Measurements from ENCODE around the gene DAB1.

DAB1 gene

DNA sequence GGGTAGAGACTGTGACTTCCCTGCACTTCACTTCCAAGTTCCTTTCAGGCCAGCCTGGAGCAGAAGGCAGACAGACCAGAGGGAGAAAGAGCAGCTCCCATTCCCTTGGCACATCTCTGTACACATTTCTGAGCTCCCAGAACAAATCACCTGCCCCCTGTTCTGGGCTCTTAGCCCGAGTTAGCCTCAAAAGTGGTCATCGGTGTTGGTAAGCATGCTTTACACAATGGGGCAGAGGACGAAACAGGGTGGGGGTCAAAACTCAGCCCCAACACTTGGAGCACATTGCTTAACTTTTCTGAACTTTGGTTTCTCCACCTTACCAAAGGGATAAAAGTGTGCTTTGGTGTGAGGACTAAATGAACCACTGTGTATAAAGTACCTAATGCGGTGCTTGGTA lies 98.7 kb downstream of the DAB1 start:
- no peak overlapping the region for H2BK12ac ChIP-seq (ENCODE audit: low read length)
- no peak overlapping the region for H3K27ac ChIP-seq (replicated peaks; ENCODE audit: low read length)
- peaks cover 0 to 17% of the 10 kb centered on the region in 2 donors for H3K4me1 ChIP-seq (ENCODE audit: control insufficient read depth in 2 of 2, insufficient read depth in 1 of 2, low read depth in 1 of 2, low read length in 2 of 2)
- no peaks in the 10 kb centered on the region for H3K36me3 ChIP-seq (replicated peaks in 1 of 2; ENCODE audit: control insufficient read depth in 2 of 2, insufficient read depth in 2 of 2, low read length in 2 of 2)
- H2AK5ac ChIP-seq (ENCODE audit: low read depth, low read length): no peak overlapping the region
- H3K4me3 ChIP-seq (ENCODE audit: low read length in 2 of 2): no peak overlapping the region
- no peak overlapping the region for H3K4ac ChIP-seq (ENCODE audit: low read length)
- no peak overlapping the region for H2BK5ac ChIP-seq (ENCODE audit: low read length)
- no peak overlapping the region for H4K91ac ChIP-seq (ENCODE audit: low read depth, low read length, poor library complexity)
- H3K9me3 ChIP-seq (replicated peaks in 1 of 2; ENCODE audit: control insufficient read depth in 2 of 2, insufficient read depth in 1 of 2, low read depth in 1 of 2, low read length in 2 of 2): no peaks in the 10 kb centered on the region
- no peak overlapping the region for H3K4me2 ChIP-seq (ENCODE audit: insufficient read depth, low read length, poor library complexity, severe bottlenecking)
- H2AFZ ChIP-seq (ENCODE audit: low read length): no peak overlapping the region
- no peak overlapping the region for H3K9ac ChIP-seq (ENCODE audit: low read depth, low read length, poor library complexity)
- H2BK15ac ChIP-seq (ENCODE audit: low read length): no peak overlapping the region
- WGBS, 2 donors (ENCODE audit: extremely low coverage in 2 of 2, insufficient read length in 2 of 2, insufficient replicate concordance in 1 of 2): no CpG with 5 or more reads among the region's 4 CpGs
- H2BK120ac ChIP-seq (ENCODE audit: low read depth, low read length): no peak overlapping the region
- no peaks in the 10 kb centered on the region for H3K79me1 ChIP-seq (ENCODE audit: low read depth, low read length)
- H4K8ac ChIP-seq (ENCODE audit: low read depth, low read length): no peak overlapping the region
- H3K14ac ChIP-seq (ENCODE audit: low read length): no peak overlapping the region
- H3K27me3 ChIP-seq (ENCODE audit: control insufficient read depth in 3 of 3, insufficient read depth in 3 of 3, low read depth in 1 of 3, low read length in 3 of 3): no peaks in the 10 kb centered on the region
- no peak overlapping the region for H3K23ac ChIP-seq (ENCODE audit: low read depth, low read length, poor library complexity)
- no peak for DNase-seq (ENCODE audit: low spot score)
- H3K18ac ChIP-seq (ENCODE audit: low read length): peak overlapping the region; percentile 11

DNA sequence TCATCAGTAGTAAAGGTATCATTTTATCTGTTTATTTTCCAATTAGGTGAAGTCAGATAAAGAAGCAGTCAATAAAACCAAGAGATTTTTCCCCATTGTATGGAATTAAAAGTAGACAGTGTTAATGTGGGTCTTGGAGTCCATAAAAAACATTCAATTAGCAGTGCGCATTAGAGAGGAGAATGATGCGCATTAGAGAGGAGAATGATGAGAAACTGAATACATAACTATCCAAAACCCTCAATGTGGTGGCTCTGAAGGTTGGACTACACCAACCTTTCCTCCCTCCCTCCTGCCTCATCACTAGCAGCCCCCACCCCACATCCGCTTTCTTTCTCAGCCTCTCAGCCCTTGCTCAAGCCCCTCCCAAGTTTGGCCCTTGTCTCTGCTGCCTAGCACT lies 99.5 kb downstream of the DAB1 start:
- no peaks in the 10 kb centered on the region for H3K36me3 ChIP-seq (replicated peaks in 1 of 2; ENCODE audit: control insufficient read depth in 2 of 2, insufficient read depth in 2 of 2, low read length in 2 of 2)
- no peak overlapping the region for H2BK12ac ChIP-seq (ENCODE audit: low read length)
- H3K4ac ChIP-seq (ENCODE audit: low read length): no peak overlapping the region
- DNase-seq (ENCODE audit: low spot score): no peak
- no peak overlapping the region for H2BK15ac ChIP-seq (ENCODE audit: low read length)
- no peak overlapping the region for H3K4me3 ChIP-seq (ENCODE audit: low read length in 2 of 2)
- no peak overlapping the region for H2BK120ac ChIP-seq (ENCODE audit: low read depth, low read length)
- no peak overlapping the region for H2AFZ ChIP-seq (ENCODE audit: low read length)
- peaks cover 0 to 13% of the 10 kb centered on the region in 2 donors for H3K4me1 ChIP-seq (ENCODE audit: control insufficient read depth in 2 of 2, insufficient read depth in 1 of 2, low read depth in 1 of 2, low read length in 2 of 2)
- H3K79me1 ChIP-seq (ENCODE audit: low read depth, low read length): no peaks in the 10 kb centered on the region
- no peaks in the 10 kb centered on the region for H3K9me3 ChIP-seq (replicated peaks in 1 of 2; ENCODE audit: control insufficient read depth in 2 of 2, insufficient read depth in 1 of 2, low read depth in 1 of 2, low read length in 2 of 2)
- no peak overlapping the region for H3K14ac ChIP-seq (ENCODE audit: low read length)
- H3K18ac ChIP-seq (ENCODE audit: low read length): no peak overlapping the region
- no peak overlapping the region for H3K4me2 ChIP-seq (ENCODE audit: insufficient read depth, low read length, poor library complexity, severe bottlenecking)
- no peak overlapping the region for H3K9ac ChIP-seq (ENCODE audit: low read depth, low read length, poor library complexity)
- WGBS, 2 donors (ENCODE audit: extremely low coverage in 2 of 2, insufficient read length in 2 of 2, insufficient replicate concordance in 1 of 2): no CpG with 5 or more reads among the region's 3 CpGs
- no peak overlapping the region for H2BK5ac ChIP-seq (ENCODE audit: low read length)
- no peak overlapping the region for H4K8ac ChIP-seq (ENCODE audit: low read depth, low read length)
- no peaks in the 10 kb centered on the region for H3K27me3 ChIP-seq (ENCODE audit: control insufficient read depth in 3 of 3, insufficient read depth in 3 of 3, low read depth in 1 of 3, low read length in 3 of 3)
- no peak overlapping the region for H3K23ac ChIP-seq (ENCODE audit: low read depth, low read length, poor library complexity)
- H3K27ac ChIP-seq (replicated peaks; ENCODE audit: low read length): no peak overlapping the region
- no peak overlapping the region for H2AK5ac ChIP-seq (ENCODE audit: low read depth, low read length)
- H4K91ac ChIP-seq (ENCODE audit: low read depth, low read length, poor library complexity): no peak overlapping the region

DNA sequence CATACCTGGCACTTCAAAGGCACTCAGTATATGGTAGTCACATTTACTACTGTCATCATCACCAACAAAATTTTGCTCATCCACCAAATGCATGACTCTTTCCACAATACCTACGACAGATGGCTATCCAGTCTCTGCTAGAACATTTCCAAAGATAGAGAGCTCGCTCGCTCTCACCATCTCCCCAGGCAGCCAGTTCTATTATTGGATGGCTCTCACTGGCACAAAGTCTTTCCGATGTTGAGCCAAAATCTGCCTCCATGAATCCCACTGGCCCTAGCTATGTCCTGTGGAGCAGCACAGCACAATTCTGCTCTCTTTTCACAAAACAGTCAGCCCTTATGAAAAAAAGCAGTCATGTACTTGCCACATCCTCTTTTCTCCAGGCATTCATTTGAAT lies 102.1 kb downstream of the DAB1 start:
- WGBS, 2 donors (ENCODE audit: extremely low coverage in 2 of 2, insufficient read length in 2 of 2, insufficient replicate concordance in 1 of 2): no CpG with 5 or more reads among the region's 4 CpGs
- peaks cover 3 to 8% of the 10 kb centered on the region in 2 donors for H3K4me1 ChIP-seq (ENCODE audit: control insufficient read depth in 2 of 2, insufficient read depth in 1 of 2, low read depth in 1 of 2, low read length in 2 of 2)

DNA sequence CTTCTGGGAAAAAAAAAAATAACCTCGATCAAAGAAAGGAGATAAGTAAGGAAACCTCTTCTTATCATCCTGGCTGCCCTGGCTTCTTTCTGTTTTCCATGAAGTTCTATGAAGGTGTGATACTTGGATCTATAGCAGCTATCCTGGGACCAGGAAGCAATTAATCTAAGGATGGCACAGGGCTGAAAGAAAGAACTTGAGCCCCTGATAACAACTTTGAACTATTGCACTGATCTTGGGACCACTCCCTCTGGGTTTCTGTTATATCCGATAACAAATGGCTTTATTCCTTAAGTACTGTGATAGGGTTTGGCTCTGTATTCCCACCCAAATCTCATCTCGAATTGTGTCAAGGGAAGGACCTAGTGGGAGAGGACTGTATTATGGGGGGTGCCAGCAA lies 104.1 kb downstream of the DAB1 start:
- no CpG with 5 or more reads among the region's 3 CpGs for WGBS, 2 donors (ENCODE audit: extremely low coverage in 2 of 2, insufficient read length in 2 of 2, insufficient replicate concordance in 1 of 2)
- Histone ChIP-seq H2BK120ac (ENCODE audit: low read depth, low read length) (no peak overlapping the region), H3K27me3 (ENCODE audit: control insufficient read depth in 3 of 3, insufficient read depth in 3 of 3, low read depth in 1 of 3, low read length in 3 of 3) (no peaks in the 10 kb centered on the region), H2AFZ (ENCODE audit: low read length) (no peak overlapping the region), H4K91ac (ENCODE audit: low read depth, low read length, poor library complexity) (no peak overlapping the region), H3K18ac (ENCODE audit: low read length) (no peak overlapping the region), H3K4me2 (ENCODE audit: insufficient read depth, low read length, poor library complexity, severe bottlenecking) (no peak overlapping the region), H3K4me1 (ENCODE audit: control insufficient read depth in 2 of 2, insufficient read depth in 1 of 2, low read depth in 1 of 2, low read length in 2 of 2) (peaks cover 3 to 8% of the 10 kb centered on the region in 2 donors), H2BK15ac (ENCODE audit: low read length) (no peak overlapping the region), H3K14ac (ENCODE audit: low read length) (no peak overlapping the region), H3K36me3 (replicated peaks in 1 of 2; ENCODE audit: control insufficient read depth in 2 of 2, insufficient read depth in 2 of 2, low read length in 2 of 2) (no peaks in the 10 kb centered on the region), H3K23ac (ENCODE audit: low read depth, low read length, poor library complexity) (no peak overlapping the region), H3K4me3 (ENCODE audit: low read length in 2 of 2) (no peak overlapping the region), H2BK12ac (ENCODE audit: low read length) (no peak overlapping the region), H3K9me3 (replicated peaks in 1 of 2; ENCODE audit: control insufficient read depth in 2 of 2, insufficient read depth in 1 of 2, low read depth in 1 of 2, low read length in 2 of 2) (no peaks in the 10 kb centered on the region), H2AK5ac (ENCODE audit: low read depth, low read length) (no peak overlapping the region), H4K8ac (ENCODE audit: low read depth, low read length) (no peak overlapping the region), H3K79me1 (ENCODE audit: low read depth, low read length) (no peaks in the 10 kb centered on the region), H3K9ac (ENCODE audit: low read depth, low read length, poor library complexity) (no peak overlapping the region), H3K27ac (replicated peaks; ENCODE audit: low read length) (no peak overlapping the region), H2BK5ac (ENCODE audit: low read length) (no peak overlapping the region), H3K4ac (ENCODE audit: low read length) (no peak overlapping the region)
- DNase-seq (ENCODE audit: low spot score): no peak

More for the DNA sequence above, 102.1 kb downstream of the DAB1 start:
- H4K8ac ChIP-seq (ENCODE audit: low read depth, low read length): no peak overlapping the region
- no peaks in the 10 kb centered on the region for H3K36me3 ChIP-seq (replicated peaks in 1 of 2; ENCODE audit: control insufficient read depth in 2 of 2, insufficient read depth in 2 of 2, low read length in 2 of 2)
- H2BK15ac ChIP-seq (ENCODE audit: low read length): no peak overlapping the region
- no peaks in the 10 kb centered on the region for H3K79me1 ChIP-seq (ENCODE audit: low read depth, low read length)
- H3K9me3 ChIP-seq (replicated peaks in 1 of 2; ENCODE audit: control insufficient read depth in 2 of 2, insufficient read depth in 1 of 2, low read depth in 1 of 2, low read length in 2 of 2): no peaks in the 10 kb centered on the region
- H3K4me2 ChIP-seq (ENCODE audit: insufficient read depth, low read length, poor library complexity, severe bottlenecking): no peak overlapping the region
- no peak for DNase-seq (ENCODE audit: low spot score)
- H3K9ac ChIP-seq (ENCODE audit: low read depth, low read length, poor library complexity): no peak overlapping the region
- H3K23ac ChIP-seq (ENCODE audit: low read depth, low read length, poor library complexity): no peak overlapping the region
- no peak overlapping the region for H2BK12ac ChIP-seq (ENCODE audit: low read length)
- no peak overlapping the region for H2BK5ac ChIP-seq (ENCODE audit: low read length)
- no peak overlapping the region for H3K4ac ChIP-seq (ENCODE audit: low read length)
- no peak overlapping the region for H3K4me3 ChIP-seq (ENCODE audit: low read length in 2 of 2)
- no peak overlapping the region for H2AK5ac ChIP-seq (ENCODE audit: low read depth, low read length)
- H3K27ac ChIP-seq (replicated peaks; ENCODE audit: low read length): no peak overlapping the region
- no peak overlapping the region for H2AFZ ChIP-seq (ENCODE audit: low read length)
- no peaks in the 10 kb centered on the region for H3K27me3 ChIP-seq (ENCODE audit: control insufficient read depth in 3 of 3, insufficient read depth in 3 of 3, low read depth in 1 of 3, low read length in 3 of 3)
- H4K91ac ChIP-seq (ENCODE audit: low read depth, low read length, poor library complexity): no peak overlapping the region
- H3K18ac ChIP-seq (ENCODE audit: low read length): no peak overlapping the region
- no peak overlapping the region for H3K14ac ChIP-seq (ENCODE audit: low read length)
- no peak overlapping the region for H2BK120ac ChIP-seq (ENCODE audit: low read depth, low read length)

Measured in neuronal stem cell (in vitro differentiated cells).